KBM-7 (cell line): Measurements from ENCODE around the gene JARID2.

Experiments
- DNase-seq: peaks from one replicate; pipeline ENCODE4 v3.0.0-alpha.2; 2015
- in situ Hi-C: fragments of 300-500 bp; cut with MboI; formaldehyde crosslinking; loops from 2 replicates; pipeline ENCODE4 v1.14.3; 2020; ENCODE audit warnings: low sequenced_read_pairs, low pct_unique_long_range_greater_than_20kb, mixed read lengths

JARID2 gene

DNA sequence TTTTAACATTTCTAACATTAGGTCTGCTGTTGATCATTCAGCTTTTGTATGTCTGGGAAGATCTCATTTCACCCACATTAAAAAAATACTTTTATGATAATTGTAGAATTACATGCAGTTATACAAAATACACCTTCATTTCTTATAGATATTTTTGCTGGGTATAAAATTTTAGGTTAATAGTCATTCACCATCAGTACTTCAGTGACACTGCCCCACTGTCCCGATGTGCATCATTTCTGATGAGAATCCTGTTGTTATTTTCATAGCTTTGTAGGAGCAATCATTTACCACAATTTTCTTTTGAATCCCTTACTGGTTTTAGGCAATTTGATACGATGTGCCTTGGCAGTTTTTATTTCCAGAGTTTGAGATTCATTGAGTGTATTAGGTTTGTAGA is 173.6 kb downstream of the JARID2 start:
- in situ Hi-C loops, result no loop called here

DNA sequence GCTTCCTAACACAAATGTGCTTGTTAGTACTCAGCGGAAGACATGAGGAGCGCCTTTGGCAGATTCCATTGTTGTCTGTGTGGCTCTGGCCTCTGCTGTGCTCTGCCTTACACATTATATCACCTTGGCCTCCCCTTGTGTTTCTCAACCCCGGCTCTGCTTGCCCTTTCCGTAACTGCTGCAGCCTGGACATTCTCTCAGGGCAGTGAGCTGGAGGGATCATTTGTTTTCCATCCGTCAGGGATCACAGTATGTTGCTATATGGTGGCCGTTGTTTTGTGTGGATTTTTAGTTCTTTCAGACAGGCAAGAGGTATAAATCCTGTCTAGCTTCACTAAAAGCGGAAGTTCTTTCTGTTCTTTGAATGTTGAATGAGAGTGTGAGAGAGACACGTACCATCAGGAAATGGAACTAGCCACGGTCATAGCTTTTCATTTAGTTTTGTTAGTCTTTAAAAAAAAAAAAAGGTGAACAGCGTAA is 175.1 kb downstream of the JARID2 start:
- DNase-seq, result peak; percentile 87
- in situ Hi-C loops, result no loop called here

More for the DNA sequence above, 173.6 kb downstream of the JARID2 start:
- DNase-seq, result no peak

- in situ Hi-C loops, result no loop called here
- no peak for DNase-seq
These were observed 176.3 kb downstream of the JARID2 start for GRCh38 chr6:15421945-15422733.

DNA sequence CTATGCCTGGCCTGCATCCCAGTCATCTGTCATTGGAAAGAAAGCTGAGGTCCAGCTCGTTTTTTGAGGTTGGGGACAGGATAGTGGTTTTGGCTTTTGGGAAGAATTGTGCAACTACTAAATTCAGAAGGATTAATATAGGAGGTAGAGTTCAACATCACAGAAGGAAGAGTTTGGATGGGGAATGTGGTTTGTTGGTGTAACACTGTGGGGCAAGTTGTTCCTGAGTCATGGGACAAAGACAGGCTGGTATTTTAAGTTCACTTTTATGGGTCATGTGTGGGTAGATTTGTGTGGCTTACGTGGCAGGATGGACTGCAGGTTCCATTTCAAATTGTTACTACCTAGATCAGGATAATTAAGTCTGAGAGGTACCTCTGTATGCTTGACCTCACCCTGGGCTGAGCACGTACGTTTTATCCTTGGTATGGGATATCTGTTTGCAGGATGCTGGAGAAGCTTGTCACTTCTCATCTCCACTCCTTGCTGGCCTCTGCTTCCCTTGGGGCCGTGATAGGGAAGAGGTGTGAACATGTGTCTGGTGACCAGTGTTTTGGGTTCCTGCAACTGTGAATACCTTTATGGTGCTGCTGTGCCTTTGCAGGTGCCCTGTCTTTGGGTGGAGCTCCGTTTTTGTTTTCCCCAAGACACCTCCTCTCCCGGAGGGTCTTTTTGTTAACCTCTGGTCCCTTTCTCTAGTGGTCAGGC is 177.6 kb downstream of the JARID2 start:
- no peak for DNase-seq

DNA sequence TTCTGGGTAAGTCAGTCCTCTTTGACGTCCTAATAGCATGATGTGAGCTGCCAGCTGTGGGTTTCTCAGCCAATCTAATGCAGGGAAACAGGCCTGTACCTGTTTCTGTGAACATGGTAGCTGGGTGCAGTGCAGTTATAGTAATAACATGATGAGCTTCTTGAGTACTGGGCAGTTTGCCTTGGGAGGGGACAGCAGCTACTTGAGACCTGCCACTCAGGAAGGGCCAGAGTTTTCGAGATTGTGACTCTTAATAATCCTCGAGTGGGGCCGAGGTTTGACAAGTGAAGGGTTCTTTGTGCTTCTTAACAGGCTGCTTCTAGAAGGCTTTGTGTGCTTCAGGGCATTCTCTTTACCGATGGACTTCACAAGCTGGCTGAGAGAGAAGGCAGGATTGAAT is 180.1 kb downstream of the JARID2 start:
- in situ Hi-C loops, result no loop called here
- DNase-seq, result no peak

More for the DNA sequence above, 177.6 kb downstream of the JARID2 start:
- in situ Hi-C loops, result no loop called here

DNA sequence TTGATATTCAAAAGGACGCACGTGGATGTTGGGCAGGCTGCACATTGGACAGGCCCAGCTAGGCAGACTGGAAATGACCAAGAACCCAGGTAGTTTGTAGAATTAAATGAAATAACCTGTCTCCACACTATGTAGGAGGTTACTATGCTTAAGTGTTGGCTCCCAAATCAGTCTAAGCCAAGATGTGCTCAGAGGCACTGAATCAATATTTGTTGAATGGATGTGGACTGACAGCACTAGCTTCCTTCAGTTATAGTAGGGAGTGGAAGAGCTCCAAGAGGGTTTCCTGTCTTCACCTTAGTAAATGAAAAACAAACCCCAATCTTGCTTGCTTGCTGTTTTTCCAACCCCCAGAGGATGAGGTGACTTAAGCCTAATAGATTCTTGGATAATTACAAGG is 180.5 kb downstream of the JARID2 start:
- in situ Hi-C loops, result no loop called here
- no peak for DNase-seq

DNA sequence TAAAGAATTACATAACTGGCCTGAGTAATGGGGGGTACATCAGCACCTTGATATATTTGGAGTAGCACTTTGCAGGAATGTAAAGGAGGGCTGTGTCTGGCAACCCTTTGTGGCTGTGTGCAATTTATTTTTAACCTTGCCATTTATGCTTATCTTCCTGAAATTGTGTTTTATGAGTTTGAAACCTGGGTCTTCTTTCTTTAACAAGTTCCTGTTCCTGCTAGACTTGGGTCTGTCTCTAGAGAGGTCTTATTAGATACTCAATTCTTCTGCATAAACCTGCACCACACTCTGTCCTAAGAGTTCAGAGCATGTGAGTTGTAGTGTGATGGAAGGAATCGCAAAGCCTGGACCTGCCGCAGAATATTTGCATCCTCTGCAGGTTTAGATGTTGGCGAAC is 181.0 kb downstream of the JARID2 start:
- DNase-seq, result peak; percentile 70

DNA sequence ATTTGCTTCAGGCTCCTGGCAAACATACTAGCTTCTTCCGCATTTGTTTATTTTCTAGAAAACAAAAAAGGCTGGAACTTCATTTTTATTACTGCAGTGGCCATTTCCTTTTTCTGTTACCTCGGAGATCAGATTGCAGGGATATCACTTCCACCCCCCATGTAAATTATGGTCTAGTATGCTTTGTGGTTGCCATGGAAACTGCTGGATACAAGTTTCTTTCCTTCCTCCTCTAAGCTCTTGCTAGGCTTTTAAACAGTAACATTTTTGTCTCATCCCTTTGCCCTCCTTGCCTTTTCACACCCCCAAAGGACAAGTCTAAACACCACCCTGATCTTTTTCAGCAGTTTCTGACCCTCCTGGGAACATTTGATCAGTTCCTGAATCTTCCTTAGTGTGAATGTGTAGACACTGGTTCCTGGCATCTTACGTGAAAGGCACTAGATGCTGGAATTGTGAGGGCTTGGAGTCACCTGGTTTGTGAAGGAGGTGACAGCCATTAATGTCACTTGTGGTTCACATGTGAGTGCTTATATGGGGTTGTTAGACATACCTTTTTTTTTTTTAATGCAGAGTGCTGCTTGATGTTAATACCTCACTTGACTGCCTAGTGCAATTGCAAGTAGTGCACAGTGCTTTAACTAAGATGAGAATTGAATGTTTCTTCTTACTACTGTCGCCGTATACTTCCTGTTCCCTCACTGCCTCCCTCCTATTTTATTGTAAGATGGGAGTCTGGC is 181.6 kb downstream of the JARID2 start:
- in situ Hi-C loops, result no loop called here
- peak; percentile 92 for DNase-seq

More for the DNA sequence above, 181.0 kb downstream of the JARID2 start:
- in situ Hi-C loops, result no loop called here

DNA sequence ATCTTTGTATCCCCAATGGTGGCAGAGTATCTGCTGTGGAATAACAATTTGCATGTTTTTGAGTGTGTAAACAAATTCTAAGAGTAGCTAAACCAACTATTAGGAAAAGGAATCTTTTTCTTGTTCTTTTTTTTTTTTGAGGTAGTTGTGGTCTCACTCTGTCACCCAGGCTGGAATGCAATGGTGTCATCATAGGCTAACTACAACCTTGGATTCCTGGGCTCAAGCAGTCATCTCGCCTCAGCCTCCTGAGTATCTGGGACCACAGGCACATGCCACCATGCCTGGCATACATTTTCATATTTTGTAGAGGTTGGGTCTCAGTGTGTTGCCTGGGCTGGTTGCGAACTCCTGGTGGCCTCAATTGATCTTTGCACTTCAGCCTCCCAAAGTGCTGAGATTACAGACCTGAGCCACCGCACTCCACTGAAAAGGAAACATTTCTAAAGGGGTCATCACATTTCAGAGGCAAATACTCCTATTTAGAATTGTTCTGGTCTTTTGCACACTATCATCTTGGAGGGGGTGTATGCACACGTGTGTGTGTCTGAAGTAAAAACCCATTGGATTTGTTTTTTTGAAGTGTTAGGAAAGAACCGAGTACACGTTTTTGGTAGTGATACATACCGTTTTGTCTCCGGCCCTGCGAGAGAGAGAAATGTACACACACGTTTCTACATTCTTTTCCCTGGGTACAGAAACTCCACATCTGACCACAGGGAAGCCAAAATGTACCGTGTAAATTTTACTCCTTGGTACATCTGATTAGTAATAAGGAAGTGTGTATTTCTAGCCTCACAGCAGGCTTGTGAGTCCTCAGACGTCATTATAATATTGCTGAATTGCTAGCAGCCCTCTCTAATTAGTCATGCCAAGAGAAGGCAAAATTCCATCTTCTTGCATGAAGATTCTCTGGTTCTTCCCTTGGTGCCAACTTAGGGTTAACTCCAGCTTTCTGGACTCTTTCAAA is 183.6 kb downstream of the JARID2 start:
- DNase-seq, result no peak
- in situ Hi-C loops, result no loop called here

- no peak for DNase-seq
- in situ Hi-C loops, result no loop called here
These were observed 184.3 kb downstream of the JARID2 start for GRCh38 chr6:15430186-15430585.

- in situ Hi-C loops, result no loop called here
- DNase-seq, result no peak
These were observed 185.1 kb downstream of the JARID2 start for GRCh38 chr6:15430931-15431405.

DNA sequence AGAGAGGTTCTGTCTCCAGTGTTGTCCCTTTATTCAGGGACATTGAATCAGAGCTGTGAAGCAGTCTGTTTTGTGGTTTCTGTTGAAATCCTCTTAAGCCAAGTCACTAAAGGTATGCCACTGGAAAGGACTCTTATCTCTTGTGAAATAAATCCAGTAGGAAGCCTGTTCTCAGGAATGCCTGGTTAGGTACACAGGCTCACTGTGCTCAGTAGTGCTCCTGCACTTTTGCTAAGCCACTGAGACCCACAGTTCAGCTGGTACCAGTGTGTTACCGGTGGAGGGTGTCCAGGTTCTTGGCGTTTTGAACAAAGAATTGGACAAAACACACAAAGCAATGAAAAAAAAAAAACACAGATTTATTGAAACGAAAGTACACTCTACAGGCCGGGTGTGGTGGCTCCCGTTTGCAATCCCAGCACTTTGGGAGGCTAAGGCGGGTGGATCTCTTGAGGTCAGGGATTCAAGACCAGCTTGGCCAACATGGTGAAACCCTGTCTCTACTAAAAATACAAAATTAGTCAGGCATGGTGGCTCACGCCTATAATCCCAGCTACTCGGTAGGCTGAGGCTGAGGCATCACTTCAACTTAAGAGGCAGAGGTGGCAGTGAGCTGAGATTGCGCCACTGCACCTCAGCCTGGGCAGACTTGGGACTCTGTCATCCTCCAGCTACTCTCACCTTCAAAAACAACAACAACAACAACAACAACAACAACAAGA is 186.1 kb downstream of the JARID2 start:
- in situ Hi-C loops, result no loop called here
- no peak for DNase-seq

- in situ Hi-C loops, result no loop called here
- no peak for DNase-seq
These were observed 187.6 kb downstream of the JARID2 start for GRCh38 chr6:15433511-15433861.

DNA sequence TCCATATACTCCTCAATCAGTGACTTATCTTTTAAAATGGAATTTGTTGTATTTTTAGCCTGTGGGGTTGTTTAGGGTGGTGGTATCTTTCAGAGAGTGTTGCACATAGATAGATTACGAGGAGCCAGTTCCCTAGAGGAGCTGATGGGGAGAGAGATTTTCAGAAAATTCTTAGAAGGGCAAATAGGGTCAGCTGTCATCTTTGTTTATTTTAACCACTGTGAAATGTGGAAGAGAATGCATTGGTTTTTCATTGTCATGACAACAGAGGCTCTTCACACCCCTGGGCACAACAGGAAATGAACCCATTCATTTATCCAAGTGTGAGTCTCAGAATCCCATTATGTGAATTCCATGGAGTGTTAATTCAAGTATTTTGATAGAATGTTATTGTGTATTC is 188.4 kb downstream of the JARID2 start:
- in situ Hi-C loops, result no loop called here
- DNase-seq, result no peak

DNA sequence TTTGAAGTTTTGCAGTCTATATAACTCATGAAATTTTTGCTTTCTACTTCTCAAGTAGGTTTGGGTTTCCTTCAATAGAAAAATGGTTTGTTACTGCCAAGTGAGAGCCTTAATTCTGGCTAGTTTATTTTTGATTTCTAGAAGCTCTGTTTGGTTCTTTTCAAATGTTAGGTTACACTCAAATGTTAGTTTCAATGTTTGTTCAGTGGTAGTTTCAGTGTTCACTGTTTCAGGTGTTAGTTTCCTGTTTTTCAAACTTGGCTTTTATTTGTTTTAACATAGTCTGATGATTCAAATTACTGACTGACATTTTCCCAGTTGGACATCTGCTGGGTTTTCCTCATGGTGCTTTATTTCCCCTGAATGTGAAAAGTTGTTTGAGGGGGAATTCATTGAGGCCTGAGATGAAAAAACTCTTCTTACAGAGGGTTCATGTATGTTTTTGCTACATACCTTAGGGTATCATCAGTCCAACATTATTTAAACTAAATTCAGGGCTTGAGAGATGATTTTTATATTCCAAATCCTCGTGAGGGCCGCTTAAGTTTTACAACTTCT is 189.0 kb downstream of the JARID2 start:
- no peak for DNase-seq
- in situ Hi-C loops, result no loop called here

DNA sequence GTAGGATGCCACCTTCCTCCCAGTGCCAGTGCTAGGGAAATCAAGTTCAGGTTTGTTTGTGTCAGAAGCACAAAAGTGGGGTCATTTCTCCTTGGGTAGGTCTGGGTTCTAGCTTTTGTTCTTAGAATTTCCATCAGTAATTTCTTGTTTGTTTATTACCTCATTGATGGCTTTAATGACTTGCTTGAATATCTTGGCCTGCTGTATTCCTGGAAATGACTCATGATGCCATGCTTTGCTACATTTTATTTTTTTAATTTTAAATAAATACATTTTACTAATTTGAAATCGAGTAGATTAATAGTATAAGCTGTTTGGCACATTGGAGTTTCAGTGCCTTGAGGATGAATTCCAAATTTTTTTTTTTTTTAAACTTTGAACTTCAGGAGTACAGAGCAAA is 189.6 kb downstream of the JARID2 start:
- in situ Hi-C loops, result no loop called here
- DNase-seq, result no peak

DNA sequence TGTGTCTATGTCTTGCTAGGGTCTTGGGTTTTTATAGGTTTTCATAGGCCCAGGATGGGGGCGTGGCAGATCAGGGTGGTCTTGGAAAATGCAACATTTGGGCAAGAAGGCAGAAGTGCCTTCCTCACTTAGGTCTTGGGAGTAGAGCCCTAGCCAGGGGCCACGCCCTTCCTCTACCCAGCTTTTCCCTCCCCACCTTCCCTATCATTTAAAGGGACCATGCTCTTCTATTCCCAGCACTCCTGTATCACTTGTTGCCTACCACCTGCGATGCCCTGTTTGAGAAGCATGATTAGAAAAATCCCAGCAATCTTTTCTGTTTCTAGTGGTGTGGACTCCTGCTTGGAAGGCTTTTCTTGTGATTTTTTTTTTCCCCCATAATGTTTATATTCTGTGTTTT is 190.6 kb downstream of the JARID2 start:
- in situ Hi-C loops, result no loop called here
- no peak for DNase-seq

DNA sequence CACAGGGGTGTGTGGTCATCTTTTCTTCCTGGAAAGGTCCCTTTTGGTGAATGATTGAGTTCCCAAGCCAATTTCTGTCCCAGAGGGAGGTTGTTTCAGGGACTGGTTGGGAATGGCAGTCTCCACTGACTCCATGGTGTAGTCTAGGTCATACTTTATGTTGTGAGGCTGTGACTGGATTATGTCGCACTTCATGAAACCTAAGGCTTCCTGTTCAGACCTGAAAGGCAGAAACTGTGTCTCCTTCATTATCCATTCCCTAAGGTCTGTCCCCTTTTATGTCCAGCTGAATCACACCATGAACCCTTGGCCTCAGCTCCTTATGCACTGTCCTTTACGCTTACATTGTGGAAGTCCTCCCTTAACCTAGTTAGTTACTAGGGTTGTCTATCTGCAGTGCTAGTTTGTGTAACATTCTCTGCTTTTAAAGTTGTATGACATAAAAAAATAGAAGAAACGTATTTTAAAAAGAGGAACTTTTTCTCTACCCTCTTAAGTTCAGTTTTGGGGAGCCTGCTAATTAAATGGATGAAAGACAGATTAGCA is 191.3 kb downstream of the JARID2 start:
- no peak for DNase-seq
- in situ Hi-C loops, result no loop called here
